Keratinocyte (primary cell): Measurements from ENCODE around the gene MEP1A. TPM values are rescaled to one million over a fixed set of nuclear protein-coding genes. Genes with fewer than 3 reads are reported as not detected.

ENCODE experiments used
- DNase-seq: peaks from one replicate; pipeline ENCODE4 v3.0.0-alpha.2; 2011; ENCODE audit warnings: low read depth, missing footprints, low spot score
- FAIRE-seq: peaks from 2 replicates; lab custom pipeline; 2011; peaks lifted over from hg19 to GRCh38; lab: Jason Lieb, UNC
- H2AFZ ChIP-seq: 2 replicates; pipeline ENCODE4 v1.6.0; 2012; ENCODE audit warnings: low read length, control low read depth, inconsistent platforms; ENCODE audit not compliant: control insufficient read depth
- H3K27ac ChIP-seq: 2 replicates; pipeline ENCODE4 v1.5.1; 2011; ENCODE audit warnings: low read length; ENCODE audit not compliant: control insufficient read depth, insufficient read depth
- H3K27me3 ChIP-seq: 3 replicates; pipeline ENCODE4 v1.6.0; 2011; ENCODE audit warnings: low read length; ENCODE audit not compliant: control insufficient read depth, insufficient read depth; ENCODE audit errors: extremely low read depth
- H3K36me3 ChIP-seq, 2 experiments: 2 replicates in 1 of 2; 3 replicates in 1 of 2; pipeline ENCODE4 v1.5.1; 2011; ENCODE audit warnings: low read length in 2 of 2, mild to moderate bottlenecking in 1 of 2; ENCODE audit not compliant: control insufficient read depth in 2 of 2, insufficient read depth in 2 of 2; ENCODE audit errors: extremely low read depth in 1 of 2
- H3K4me1 ChIP-seq: 3 replicates; pipeline ENCODE4 v1.5.1; 2011; ENCODE audit warnings: low read length; ENCODE audit not compliant: control insufficient read depth, insufficient read depth; ENCODE audit errors: extremely low read depth
- H3K4me2 ChIP-seq: 3 replicates; pipeline ENCODE4 v1.6.0; 2011; ENCODE audit warnings: low read depth, low read length; ENCODE audit not compliant: control insufficient read depth, insufficient read depth; ENCODE audit errors: extremely low read depth
- H3K4me3 ChIP-seq, 3 experiments: fragments of 200-600 bp in 1 of 3; sonication (generic) in 1 of 3; 2 replicates in 2 of 3; 3 replicates in 1 of 3; pipeline ENCODE4 v1.5.1; 2011 to 2016; ENCODE audit warnings: low read length in 3 of 3, mild to moderate bottlenecking in 3 of 3, control low read depth in 2 of 3, inconsistent platforms in 1 of 3, low read depth in 1 of 3, mixed read lengths in 1 of 3, mixed run types in 1 of 3, moderate library complexity in 1 of 3; ENCODE audit not compliant: control insufficient read depth in 2 of 3, insufficient read depth in 2 of 3; ENCODE audit errors: extremely low read depth in 1 of 3
- H3K79me2 ChIP-seq: 2 replicates; pipeline ENCODE4 v1.6.0; 2012; ENCODE audit warnings: low read length; ENCODE audit not compliant: control insufficient read depth, insufficient read depth
- H3K9ac ChIP-seq: 3 replicates; pipeline ENCODE4 v1.6.0; 2011; ENCODE audit warnings: low read length; ENCODE audit not compliant: control insufficient read depth, insufficient read depth; ENCODE audit errors: extremely low read depth
- H3K9me1 ChIP-seq: 3 replicates; pipeline ENCODE4 v1.6.0; 2011; ENCODE audit warnings: low read length; ENCODE audit not compliant: control insufficient read depth, insufficient read depth; ENCODE audit errors: extremely low read depth
- H3K9me3 ChIP-seq: 2 replicates; pipeline ENCODE4 v1.5.1; 2012; ENCODE audit warnings: low read depth, low read length; ENCODE audit not compliant: control insufficient read depth
- H4K20me1 ChIP-seq: 3 replicates; pipeline ENCODE4 v1.6.0; 2011; ENCODE audit warnings: low read length; ENCODE audit not compliant: control insufficient read depth, insufficient read depth; ENCODE audit errors: extremely low read depth
- CTCF ChIP-seq, 3 experiments: IDR thresholded peaks in 1 of 3; conservative IDR thresholded peaks in 1 of 3; optimal IDR thresholded peaks in 1 of 3; 2 replicates in 2 of 3; 3 replicates in 1 of 3; pipeline versions ENCODE3 to v1.5.1; 2011; ENCODE audit warnings: low read length in 3 of 3, mild to moderate bottlenecking in 3 of 3, moderate library complexity in 2 of 3, control low read depth in 1 of 3, inconsistent platforms in 1 of 3; ENCODE audit not compliant: insufficient read depth in 2 of 3; ENCODE audit errors: extremely low read depth in 1 of 3
- EZH2 ChIP-seq: IDR thresholded peaks from one replicate; pipeline ENCODE4 v1.6.1; 2012; ENCODE audit warnings: inconsistent platforms, mild to moderate bottlenecking, low read length, moderate library complexity
- dilution Hi-C: fragments of 300-500 bp; cut with MboI; formaldehyde crosslinking; loops from one replicate; pipeline ENCODE4 v1.7.0; 2020; ENCODE audit warnings: low sequenced_read_pairs; ENCODE audit not compliant: extremely low pct_ligation_motif_present
- polyA plus RNA-seq, 5 experiments: library from polyadenylated mRNA; depleted of rRNA in 3 of 5; stranded (reverse) in 3 of 5; stranded (forward) in 1 of 5; unstranded in 1 of 5; fragments of >200 nt; gene quantifications; 1 replicate in 1 of 5; 2 replicates in 3 of 5; 3 replicates in 1 of 5; pipeline versions ENCODE4 v1.2.1 to v1.2.3, GENCODE V29; 2011 to 2012; ENCODE audit warnings: missing spikeins in 2 of 5, low read depth in 1 of 5, low replicate concordance in 1 of 5

Gene MEP1A
- polyA plus RNA-seq, 1 donor (not counting 4 experiments of a cell fraction or from before 2014, with no cell fraction given) = 0.07 TPM

DNA sequence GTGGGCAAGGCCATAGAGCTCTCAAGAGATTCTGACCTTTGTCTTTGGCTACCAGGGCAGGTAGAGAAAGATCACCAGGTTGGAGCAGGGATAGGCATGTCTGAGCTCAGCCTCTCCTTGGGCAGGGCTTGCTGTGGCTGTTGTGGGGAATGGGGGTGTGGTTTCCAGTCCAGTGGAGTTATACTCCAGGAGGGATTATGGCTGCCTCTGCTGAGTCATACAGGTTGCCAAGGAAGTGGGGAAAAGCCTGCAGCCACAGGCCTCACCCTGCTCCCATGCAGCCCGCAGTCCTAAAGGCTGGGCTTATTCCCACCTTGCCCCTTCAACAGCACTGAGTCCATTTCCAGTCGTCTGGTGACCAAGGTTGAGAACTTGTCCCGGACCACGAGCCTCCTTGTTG is 21.9 kb downstream of the MEP1A start:
- H3K27me3 ChIP-seq = no peaks in the 10 kb centered on the region
- H2AFZ ChIP-seq = peak overlapping the region; percentile 58
- no peaks in the 10 kb centered on the region for H4K20me1 ChIP-seq
- peak overlapping the region; percentile 63 for H3K4me2 ChIP-seq
- H3K9me3 ChIP-seq = no peaks in the 10 kb centered on the region
- no peaks in the 10 kb centered on the region for H3K36me3 ChIP-seq
- H3K9me1 ChIP-seq = no peaks in the 10 kb centered on the region
- no peak overlapping the region for H3K9ac ChIP-seq
- peak overlapping the region; percentile 81 for H3K27ac ChIP-seq
- TF ChIP-seq CTCF (optimal IDR thresholded peaks at IDR 0.05 in 1 of 3, IDR thresholded peaks at IDR 0.05 in 1 of 3, conservative IDR thresholded peaks at IDR 0.05 in 1 of 3; ENCODE audit: extremely low read depth in 1 of 3, insufficient read depth in 2 of 3, low read length in 3 of 3) (no peak), EZH2 (no peak)
- no peak overlapping the region for H3K4me3 ChIP-seq
- dilution Hi-C loops = no loop called here
- FAIRE-seq (peak; percentile 100), DNase-seq (peak; percentile 81)
- H3K4me1 ChIP-seq = peaks cover 33% of the 10 kb centered on the region
- H3K79me2 ChIP-seq = no peaks in the 10 kb centered on the region

DNA sequence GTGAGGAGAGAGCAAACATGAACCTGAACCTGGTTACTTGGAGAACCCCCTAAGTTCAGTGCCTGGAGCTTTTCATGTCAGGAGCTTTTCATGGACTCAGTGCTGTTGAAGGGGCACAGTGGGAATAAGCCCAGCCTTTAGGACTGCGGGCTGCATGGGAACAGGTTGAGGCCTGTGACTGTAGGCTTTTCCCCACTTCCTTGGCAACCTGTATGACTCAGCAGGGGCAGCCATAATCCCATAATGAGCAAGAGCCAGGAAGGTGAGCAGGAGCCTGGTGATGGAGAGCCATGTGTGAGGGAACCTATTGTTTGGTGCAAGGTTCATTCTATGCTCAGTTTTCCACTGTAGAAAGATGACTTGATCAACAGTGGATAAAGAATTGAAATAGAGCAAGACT is 23.4 kb downstream of the MEP1A start:
- peak overlapping the region; percentile 46 for H3K9ac ChIP-seq
- no peaks in the 10 kb centered on the region for H3K79me2 ChIP-seq
- no peaks in the 10 kb centered on the region for H3K36me3 ChIP-seq
- dilution Hi-C loops = no loop called here
- H3K27me3 ChIP-seq = no peaks in the 10 kb centered on the region
- no peaks in the 10 kb centered on the region for H3K9me1 ChIP-seq
- FAIRE-seq = peak; percentile 99
- H3K4me1 ChIP-seq = peaks cover 40% of the 10 kb centered on the region
- TF ChIP-seq EZH2 (no peak), CTCF (optimal IDR thresholded peaks at IDR 0.05 in 1 of 3, IDR thresholded peaks at IDR 0.05 in 1 of 3, conservative IDR thresholded peaks at IDR 0.05 in 1 of 3; ENCODE audit: extremely low read depth in 1 of 3, insufficient read depth in 2 of 3, low read length in 3 of 3) (no peak)
- peak; percentile 87 for DNase-seq
- peak overlapping the region; percentile 70 for H2AFZ ChIP-seq
- no peaks in the 10 kb centered on the region for H3K9me3 ChIP-seq
- peak overlapping the region in 1 of 3 experiments; percentile 1 for H3K4me3 ChIP-seq
- peak overlapping the region; percentile 73 for H3K4me2 ChIP-seq
- H4K20me1 ChIP-seq = no peaks in the 10 kb centered on the region
- H3K27ac ChIP-seq = peak overlapping the region; percentile 76
